CD4-positive, alpha-beta T cell treated with Interleukin-4 for 4 hours (primary cell): ENCODE measurements around the gene ESYT3.
"Not testable (repeated sequence)": the region's sequence is repeated elsewhere in the genome, so short reads cannot be mapped to it uniquely, and the experiment has no call there.

Source experiments
- DNase-seq: peaks from one replicate; pipeline ENCODE4 v3.0.0-alpha.2; 2020

ESYT3 gene

GRCh38 chr3:138443521-138444503, 9.4 kb downstream of the ESYT3 start:
- DNase-seq: no peak

GRCh38 chr3:138445236-138445635, 10.8 kb downstream of the ESYT3 start:
- no peak for DNase-seq

GRCh38 chr3:138445654-138446053, 11.2 kb downstream of the ESYT3 start:
- no peak for DNase-seq

- no peak for DNase-seq
Measured at GRCh38 chr3:138448631-138449030, 14.2 kb downstream of the ESYT3 start.

GRCh38 chr3:138449490-138449889, 15.1 kb downstream of the ESYT3 start:
- DNase-seq: no peak

GRCh38 chr3:138450181-138450580, 15.8 kb downstream of the ESYT3 start:
- no peak for DNase-seq

- DNase-seq: no peak
Measured at GRCh38 chr3:138450704-138451424, 16.4 kb downstream of the ESYT3 start.

GRCh38 chr3:138451595-138452162, 17.3 kb downstream of the ESYT3 start:
- DNase-seq: no peak

GRCh38 chr3:138452436-138452835, 18.0 kb downstream of the ESYT3 start:
- no peak for DNase-seq

GRCh38 chr3:138453940-138454339, 19.5 kb downstream of the ESYT3 start:
- not testable (repeated sequence) for DNase-seq

- DNase-seq: no peak
Measured at GRCh38 chr3:138455801-138456716, 21.6 kb downstream of the ESYT3 start.

GRCh38 chr3:138456961-138457862, 22.8 kb downstream of the ESYT3 start:
- no peak for DNase-seq

- DNase-seq: no peak
Measured at GRCh38 chr3:138457863-138458735, 23.7 kb downstream of the ESYT3 start.

GRCh38 chr3:138458774-138459499, 24.5 kb downstream of the ESYT3 start:
- DNase-seq: no peak

- DNase-seq: no peak
Measured at GRCh38 chr3:138459619-138460535, 25.5 kb downstream of the ESYT3 start.

GRCh38 chr3:138460536-138461205, 26.3 kb downstream of the ESYT3 start:
- DNase-seq: no peak

GRCh38 chr3:138461246-138461645, 26.8 kb downstream of the ESYT3 start:
- no peak for DNase-seq

GRCh38 chr3:138461896-138462295, 27.5 kb downstream of the ESYT3 start:
- DNase-seq: no peak
